ENCODE results near the gene HSF2BP. TPM values are rescaled to one million over a fixed set of nuclear protein-coding genes. Genes with fewer than 3 reads are reported as not detected.
A peak's percentile ranks its signal among the peaks of the same experiment; 100 is the strongest.

Gene HSF2BP
- total RNA-seq, 1 experiment from 2014 or later, result 2.6 TPM

DNA sequence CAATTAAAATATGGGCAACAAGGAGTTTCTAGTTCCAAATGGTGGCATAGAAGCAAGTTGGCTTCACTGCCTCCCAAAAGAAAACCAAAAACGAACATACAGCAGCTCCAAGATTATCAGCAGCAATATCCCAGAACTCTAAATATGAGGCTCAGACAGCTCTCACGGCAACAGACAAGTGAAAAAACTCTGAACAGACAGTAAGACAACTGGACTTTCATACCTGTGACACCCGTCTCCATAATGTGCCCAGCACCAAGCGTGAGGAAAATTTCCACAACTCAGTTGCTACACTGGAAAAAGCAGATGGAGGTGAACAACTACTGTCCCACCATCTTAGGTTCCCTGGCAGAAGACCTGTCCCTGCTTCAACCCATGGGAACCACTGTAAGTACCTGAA, 39.9 kb downstream of the HSF2BP start:
- DNase-seq (ENCODE audit: low read depth), result no peak

GRCh38 chr21:43618940-43619339, 40.3 kb downstream of the HSF2BP start:
- DNase-seq (ENCODE audit: low read depth), result no peak

DNA sequence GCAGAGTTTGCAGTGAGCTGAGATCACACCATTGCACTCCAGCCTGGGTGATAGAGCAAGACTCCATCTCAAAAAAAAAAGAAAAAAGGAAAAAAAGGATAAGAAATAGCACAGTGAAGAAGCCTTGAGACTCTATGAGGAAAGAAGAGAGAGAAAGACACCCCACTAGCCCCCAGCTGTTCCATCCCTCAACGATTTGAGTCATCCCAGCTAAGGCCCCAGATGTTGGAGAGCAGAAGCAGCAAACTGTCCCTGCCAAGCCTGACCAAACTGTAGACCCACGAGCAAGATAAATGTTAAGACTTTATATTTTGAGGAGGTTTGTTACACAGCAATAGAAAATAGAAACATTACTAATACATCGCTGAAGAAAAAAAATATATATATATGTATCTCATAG, 42.4 kb downstream of the HSF2BP start:
- DNase-seq (ENCODE audit: low read depth), result peak; percentile 57

DNA sequence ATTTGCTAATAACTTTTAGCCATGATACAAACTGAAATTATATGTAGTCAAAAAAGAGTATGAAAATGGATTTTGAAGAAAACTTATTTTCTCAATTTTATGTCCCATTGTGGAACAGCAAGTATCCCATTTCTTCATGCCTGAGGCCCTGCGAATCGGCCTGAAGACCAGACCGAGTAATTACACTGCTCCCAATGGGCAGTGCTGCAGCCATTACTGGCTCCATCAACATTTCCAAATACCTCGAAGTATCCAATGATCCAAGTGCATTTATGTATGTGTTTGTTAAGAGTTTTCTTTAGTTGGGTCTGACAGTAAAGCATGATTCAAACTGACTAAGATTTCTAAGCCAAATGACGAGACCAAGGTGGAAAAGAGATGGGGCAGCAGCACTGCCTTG, 44.4 kb downstream of the HSF2BP start:
- no peak for DNase-seq (ENCODE audit: low read depth)

GRCh38 chr21:43613755-43614638, 45.3 kb downstream of the HSF2BP start:
- peak; percentile 92 for DNase-seq (ENCODE audit: low read depth)

- peak; percentile 78 for DNase-seq (ENCODE audit: low read depth)
These were observed 47.5 kb downstream of the HSF2BP start for GRCh38 chr21:43611598-43612369.

- DNase-seq (ENCODE audit: low read depth), result no peak
These were observed 49.6 kb downstream of the HSF2BP start for GRCh38 chr21:43609501-43610340.

- no peak for DNase-seq (ENCODE audit: low read depth)
These were observed 50.6 kb downstream of the HSF2BP start for GRCh38 chr21:43608664-43609063.

GRCh38 chr21:43608225-43608624, 51.1 kb downstream of the HSF2BP start:
- DNase-seq (ENCODE audit: low read depth), result peak; percentile 84

GRCh38 chr21:43605320-43606215, 53.7 kb downstream of the HSF2BP start:
- no peak for DNase-seq (ENCODE audit: low read depth)

GRCh38 chr21:43604505-43605204, 54.6 kb downstream of the HSF2BP start:
- DNase-seq (ENCODE audit: low read depth), result no peak

DNA sequence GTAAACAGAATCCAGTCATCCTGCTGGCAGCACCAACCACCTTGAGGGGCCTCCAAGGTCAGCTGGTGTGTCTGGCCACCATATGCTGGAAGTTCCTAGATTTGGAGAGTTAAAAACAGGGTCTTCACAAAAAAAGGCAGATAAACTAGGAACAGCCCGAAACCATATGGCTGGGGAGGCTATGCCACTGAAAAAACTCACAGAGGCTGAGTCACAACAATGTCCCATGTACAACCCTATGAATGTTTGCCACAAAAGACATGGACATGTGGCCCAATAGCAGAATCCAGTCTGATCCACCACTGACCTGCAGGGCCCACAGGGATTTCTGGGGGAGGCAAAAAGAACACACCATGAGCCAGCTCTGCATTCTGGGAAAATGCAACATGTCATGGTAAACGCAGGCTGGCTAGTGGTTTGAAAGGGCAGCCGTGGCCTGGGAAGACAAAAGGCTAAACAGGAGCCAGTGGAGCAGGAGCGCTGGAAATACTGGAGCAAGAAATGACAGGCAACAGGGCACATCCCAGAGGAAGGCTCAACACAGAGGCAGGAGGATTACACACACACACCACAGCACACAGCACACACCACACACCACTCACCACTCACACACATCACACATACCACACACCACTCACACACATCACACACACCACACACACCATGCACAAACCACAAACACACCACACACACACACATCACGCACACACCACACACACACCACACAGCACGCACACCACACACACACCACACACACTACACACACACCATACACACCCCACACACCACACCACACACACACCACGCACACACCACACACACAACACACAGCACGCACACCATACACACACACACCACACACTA, 55.4 kb downstream of the HSF2BP start:
- DNase-seq (ENCODE audit: low read depth), result peak; percentile 84

- no peak for DNase-seq (ENCODE audit: low read depth)
These were observed 56.1 kb downstream of the HSF2BP start for GRCh38 chr21:43603233-43603626.

DNA sequence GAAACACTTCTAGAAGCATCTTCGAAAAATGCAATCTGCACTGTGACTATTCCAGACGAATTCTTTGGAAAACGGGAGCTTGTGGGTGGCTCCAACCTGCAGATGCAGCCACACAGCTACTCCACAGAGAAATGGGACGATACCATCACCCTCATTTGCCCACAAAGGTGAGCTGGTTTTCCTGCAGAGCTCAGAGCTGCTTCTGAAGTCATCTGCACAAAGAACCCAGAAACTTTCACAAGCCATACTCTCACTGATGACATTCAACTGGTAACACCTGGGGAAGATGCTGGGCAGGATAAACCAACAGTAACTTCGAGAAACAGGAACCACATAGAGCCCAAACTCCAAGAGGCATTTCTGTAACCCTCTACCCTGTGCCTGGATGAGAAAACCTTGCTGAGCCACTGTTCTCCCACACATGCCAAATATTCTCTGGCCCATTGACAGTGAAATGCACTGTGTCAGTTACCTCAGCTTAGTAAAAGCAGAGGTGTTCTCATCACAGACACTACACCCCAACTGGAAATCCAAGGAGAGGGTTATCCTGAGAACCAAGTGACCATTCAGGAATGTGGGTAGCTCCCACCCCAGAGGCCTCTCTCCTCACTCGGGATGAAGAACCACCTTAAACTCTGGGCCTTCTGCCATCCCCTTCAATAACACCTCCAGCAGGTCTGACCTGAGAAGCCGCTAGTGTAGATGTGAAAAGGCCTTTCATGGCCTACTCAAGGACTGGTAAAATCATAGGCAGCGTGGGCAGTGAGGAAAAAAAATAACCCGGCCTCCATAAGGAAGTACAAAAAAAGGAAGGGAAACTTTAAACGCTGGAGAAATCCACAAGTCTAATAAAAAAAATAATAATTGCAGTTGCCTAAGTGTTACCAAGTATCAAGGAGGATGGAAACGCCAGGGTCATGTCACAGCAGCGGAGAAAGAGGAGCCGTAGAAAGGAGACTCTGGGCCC, 56.7 kb downstream of the HSF2BP start:
- no peak for DNase-seq (ENCODE audit: low read depth)

DNA sequence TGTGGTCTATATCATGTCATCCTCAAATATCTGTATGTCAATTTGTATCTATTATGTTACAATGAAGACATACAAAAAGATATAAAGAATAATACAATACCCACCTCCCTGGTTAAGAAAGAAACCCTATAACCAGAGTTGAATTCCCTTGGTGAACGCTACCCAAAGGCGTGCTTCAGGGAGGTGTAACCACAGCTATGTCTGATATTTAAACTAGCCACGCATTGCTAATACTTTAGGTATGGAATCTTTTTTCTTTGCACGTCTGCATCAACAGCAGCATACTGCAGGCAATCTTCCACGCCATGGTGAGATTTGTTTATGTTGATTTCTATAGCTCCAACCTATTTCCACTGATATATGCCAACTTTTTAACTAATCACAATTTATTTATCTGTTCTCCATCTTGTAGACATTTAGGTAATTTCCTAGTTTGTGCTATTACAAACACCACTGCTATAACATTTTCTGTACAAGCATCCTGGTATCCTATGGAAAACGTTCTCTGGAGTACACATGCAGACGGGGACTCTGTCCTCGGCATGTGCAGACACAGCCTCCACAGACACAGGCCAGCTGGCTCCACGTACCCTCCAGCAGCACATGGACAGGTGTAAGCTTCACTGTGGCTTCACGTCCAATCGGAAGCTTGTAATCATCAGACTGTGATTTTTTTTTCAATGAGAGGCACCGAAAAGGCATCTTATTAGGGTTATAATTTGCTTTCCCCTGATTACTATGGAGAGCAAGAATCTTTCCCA, 58.5 kb downstream of the HSF2BP start:
- DNase-seq (ENCODE audit: low read depth), result peak; percentile 88

DNA sequence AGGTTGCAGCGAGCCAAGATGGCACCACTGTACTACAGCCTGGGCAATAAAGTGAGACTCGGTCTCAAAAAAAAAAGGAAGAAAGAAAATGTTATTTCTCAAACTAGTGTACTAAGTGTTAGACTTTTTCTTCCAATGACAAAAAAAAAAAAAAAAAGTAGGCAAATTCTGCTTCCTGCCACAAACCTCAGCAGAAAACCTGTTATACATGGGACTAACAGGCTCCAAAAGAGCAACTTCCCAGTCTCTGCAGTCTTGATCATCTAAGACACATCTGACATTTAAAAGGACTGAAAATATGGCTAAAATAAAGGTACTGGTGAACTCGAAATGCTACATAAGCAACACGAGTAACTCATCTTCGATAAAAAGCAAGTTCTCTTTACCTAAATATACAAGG, 59.6 kb downstream of the HSF2BP start:
- DNase-seq (ENCODE audit: low read depth), result no peak

Measured in LHCN-M2 (cell line).